ENCODE results near the gene ITPA. TPM values are rescaled to one million over a fixed set of nuclear protein-coding genes. Genes with fewer than 3 reads are reported as not detected.

ITPA gene
- total and polyA plus RNA-seq, 2 donors, result 17.0 to 40.8 TPM

DNA sequence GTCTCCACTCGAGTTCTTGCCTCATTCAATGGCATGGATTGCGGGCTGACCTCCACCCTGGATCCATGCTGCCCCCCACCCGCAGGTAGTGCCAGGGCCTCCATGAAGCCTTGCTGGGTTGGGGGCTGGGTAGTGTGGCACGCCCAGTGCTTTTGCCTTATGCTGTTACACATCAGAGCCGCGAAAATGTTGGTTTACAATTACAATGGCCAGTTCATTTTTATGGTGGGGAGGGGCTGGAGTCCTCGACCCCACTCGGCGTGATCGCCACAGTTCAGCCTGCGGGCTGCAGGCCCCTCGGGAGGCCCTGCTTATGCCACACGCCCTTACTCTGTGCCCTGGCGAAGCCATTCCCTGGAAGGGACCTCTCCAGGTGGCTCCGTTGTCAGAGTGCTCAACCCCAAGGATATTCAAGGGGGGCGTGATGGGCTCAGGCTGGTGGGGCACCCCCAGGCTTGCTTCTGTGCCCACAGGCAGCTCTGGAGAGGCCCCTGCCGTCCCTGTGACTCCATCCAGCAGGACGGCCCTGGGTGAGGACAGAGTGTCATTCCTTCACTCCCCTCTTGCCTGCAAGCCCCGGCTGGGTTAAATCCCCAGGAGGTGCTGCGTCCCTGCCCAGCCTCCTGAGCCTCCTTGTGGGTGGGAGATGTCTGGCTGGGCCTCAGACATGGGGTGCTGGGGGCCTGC lies 14.8 kb downstream of the ITPA start:
- DNase-seq (ENCODE audit: extremely low spot score), result no peak
- Histone ChIP-seq H3K36me3 (ENCODE audit: insufficient read depth) (no peaks in the 10 kb centered on the region), H3K4me1 (ENCODE audit: insufficient read depth) (no peaks in the 10 kb centered on the region), H3K4me3 (ENCODE audit: low read depth, low read length) (no peak overlapping the region), H3K27ac (ENCODE audit: low read depth) (no peak overlapping the region)
- WGBS, result 83% methylated on average over 20 of the region's 20 CpGs

DNA sequence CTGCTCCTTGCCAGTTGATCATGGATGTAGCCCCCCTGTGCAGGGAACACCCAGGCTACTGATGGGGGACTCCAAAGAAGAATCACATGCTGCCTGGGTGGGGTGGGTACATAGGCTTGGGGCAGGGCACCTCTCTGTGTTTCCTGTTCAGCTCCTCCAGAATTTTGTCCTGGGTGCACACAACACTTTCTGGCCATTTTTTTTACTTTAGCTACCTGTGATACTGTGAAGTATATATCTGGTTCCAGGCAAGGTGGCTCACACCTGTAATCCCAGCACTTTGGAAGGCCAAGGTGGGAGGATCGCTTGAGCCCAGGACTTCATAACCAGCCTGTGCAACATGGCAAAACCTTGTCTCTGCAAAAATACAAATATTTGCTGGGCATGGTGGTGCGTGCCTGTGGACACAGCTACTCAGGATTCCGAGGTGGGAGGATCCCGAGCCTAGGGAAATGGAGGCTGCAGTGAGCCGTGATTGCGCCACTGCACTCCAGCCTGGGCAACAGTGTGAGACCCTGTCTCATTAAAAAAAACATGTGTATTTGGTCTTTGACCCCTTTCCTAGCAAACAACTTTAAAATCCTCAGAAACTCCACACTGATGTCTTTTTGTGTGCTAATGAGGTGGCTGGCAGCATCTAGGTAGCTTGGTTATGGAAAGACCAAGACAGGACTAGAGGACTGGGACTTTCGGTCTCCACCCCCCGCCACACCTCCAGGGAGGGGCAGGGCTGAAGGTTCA lies 15.6 kb downstream of the ITPA start:
- 94% methylated on average over 8 of the region's 8 CpGs for WGBS
- no peaks in the 10 kb centered on the region for H3K36me3 ChIP-seq (ENCODE audit: insufficient read depth)
- DNase-seq (ENCODE audit: extremely low spot score), result no peak
- H3K27ac ChIP-seq (ENCODE audit: low read depth), result no peak overlapping the region
- H3K4me1 ChIP-seq (ENCODE audit: insufficient read depth), result no peaks in the 10 kb centered on the region
- H3K4me3 ChIP-seq (ENCODE audit: low read depth, low read length), result no peak overlapping the region

DNA sequence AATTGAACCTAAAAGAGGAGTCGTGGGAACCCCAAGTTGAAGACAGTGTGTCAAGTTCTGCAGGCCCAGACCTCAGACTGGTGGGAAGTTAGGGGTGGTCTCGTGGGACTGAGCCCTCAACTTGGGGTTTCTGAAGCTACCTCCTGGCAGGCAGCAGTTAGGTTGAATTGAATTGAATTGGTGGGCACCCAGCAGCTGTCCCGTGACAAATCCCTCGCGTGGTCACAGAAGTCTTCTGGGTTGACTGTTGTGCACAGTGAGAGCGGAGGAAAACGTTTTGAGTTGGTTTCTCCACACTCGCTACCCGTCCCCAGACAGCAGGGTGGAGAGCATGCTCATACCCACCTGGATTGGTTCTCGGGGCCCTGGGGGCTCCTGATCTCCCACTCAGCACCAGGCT lies 16.8 kb downstream of the ITPA start:
- H3K36me3 ChIP-seq (ENCODE audit: insufficient read depth), result no peaks in the 10 kb centered on the region
- no peak overlapping the region for H3K4me3 ChIP-seq (ENCODE audit: low read depth, low read length)
- WGBS, result 94% methylated on average over 10 of the region's 10 CpGs
- no peak for DNase-seq (ENCODE audit: extremely low spot score)
- no peaks in the 10 kb centered on the region for H3K4me1 ChIP-seq (ENCODE audit: insufficient read depth)
- no peak overlapping the region for H3K27ac ChIP-seq (ENCODE audit: low read depth)

DNA sequence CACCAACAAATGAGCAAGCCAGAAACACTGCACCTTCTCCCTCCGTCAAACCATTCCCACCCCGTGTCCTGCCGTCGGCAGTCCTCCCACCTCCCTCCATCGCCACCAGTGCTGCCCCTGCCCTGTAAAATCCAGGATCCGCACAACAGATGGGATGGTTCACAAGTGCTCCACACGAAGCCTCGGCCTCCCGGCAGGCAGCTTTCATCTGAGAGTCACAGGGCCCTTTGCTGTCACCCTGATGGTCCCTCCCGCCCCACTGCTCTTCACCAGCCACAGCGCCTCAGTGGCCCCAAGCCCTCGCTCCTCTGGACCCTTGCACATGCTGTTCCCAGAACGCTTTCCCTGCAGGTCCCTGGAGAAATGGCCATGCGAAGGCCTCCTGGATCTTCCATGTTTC lies 17.6 kb downstream of the ITPA start:
- Histone ChIP-seq H3K27ac (ENCODE audit: low read depth) (no peak overlapping the region), H3K4me3 (ENCODE audit: low read depth, low read length) (no peak overlapping the region), H3K4me1 (ENCODE audit: insufficient read depth) (no peaks in the 10 kb centered on the region), H3K36me3 (ENCODE audit: insufficient read depth) (no peaks in the 10 kb centered on the region)
- 91% methylated on average over 14 of the region's 14 CpGs for WGBS
- no peak for DNase-seq (ENCODE audit: extremely low spot score)

DNA sequence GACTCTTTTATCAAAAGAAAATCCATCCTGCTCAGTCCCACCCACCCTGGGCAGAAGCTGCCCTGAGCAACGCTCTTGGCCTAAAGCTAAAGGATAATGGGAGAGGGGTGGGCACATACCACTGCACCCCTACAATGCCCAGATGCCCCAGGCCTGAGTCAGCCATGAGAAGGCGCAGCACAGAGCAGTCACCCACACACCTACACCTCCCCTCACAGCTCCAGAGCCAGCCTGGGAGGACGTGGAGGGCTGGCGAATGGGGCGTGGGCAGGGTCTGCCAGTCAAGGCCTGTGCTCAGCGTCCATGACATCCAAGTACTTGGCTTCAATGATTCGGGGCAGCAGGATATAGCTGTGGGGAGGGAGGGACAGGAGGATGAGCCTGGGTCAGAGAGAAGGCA lies 18.2 kb downstream of the ITPA start:
- H3K27ac ChIP-seq (ENCODE audit: low read depth), result no peak overlapping the region
- H3K4me3 ChIP-seq (ENCODE audit: low read depth, low read length), result no peak overlapping the region
- H3K36me3 ChIP-seq (ENCODE audit: insufficient read depth), result no peaks in the 10 kb centered on the region
- no peak for DNase-seq (ENCODE audit: extremely low spot score)
- WGBS, result 72% methylated on average over 7 of the region's 7 CpGs
- no peaks in the 10 kb centered on the region for H3K4me1 ChIP-seq (ENCODE audit: insufficient read depth)

DNA sequence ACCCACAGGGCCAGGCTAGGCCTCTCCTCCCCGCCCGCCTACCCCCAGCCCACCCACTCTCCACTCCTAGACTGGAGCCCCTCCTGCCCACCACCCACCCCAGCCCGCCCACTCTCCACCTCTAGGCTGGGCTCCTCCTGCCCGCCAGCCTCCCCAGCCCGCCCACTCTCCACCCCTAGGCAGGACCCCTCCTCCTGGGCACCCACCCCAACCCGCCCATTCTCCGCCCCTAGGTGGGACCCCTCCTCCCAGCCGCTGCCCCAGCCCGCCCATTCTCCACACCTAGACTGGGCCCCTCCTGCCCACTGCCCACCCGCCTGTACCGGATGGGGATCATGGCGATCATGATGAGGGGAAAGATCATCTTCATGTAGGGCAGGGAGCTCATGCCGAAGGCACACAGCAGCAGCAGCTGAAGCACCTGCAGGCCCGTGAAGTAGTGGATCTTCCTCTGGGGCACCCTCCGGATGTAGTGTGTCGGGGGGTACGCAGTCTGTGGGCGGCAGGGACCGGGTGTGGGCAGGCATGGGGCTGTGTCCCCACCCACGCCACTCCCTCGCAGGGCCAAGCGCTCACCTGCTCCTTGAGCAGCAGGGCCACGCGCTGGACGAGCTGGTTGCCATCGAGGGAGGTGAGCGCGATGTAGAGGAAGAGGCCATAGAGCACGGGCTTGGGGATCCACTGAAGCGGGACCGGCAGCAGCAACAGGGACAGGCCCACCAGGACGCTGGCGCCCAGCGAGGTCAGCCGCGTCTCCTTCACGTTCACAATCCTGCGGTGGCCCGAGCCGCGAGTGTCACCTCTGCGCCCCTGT lies 18.8 kb downstream of the ITPA start:
- H3K4me3 ChIP-seq (ENCODE audit: low read depth, low read length), result no peak overlapping the region
- WGBS, result 83% methylated on average over 41 of the region's 42 CpGs
- DNase-seq (ENCODE audit: extremely low spot score), result no peak
- H3K27ac ChIP-seq (ENCODE audit: low read depth), result no peak overlapping the region
- H3K36me3 ChIP-seq (ENCODE audit: insufficient read depth), result no peaks in the 10 kb centered on the region
- H3K4me1 ChIP-seq (ENCODE audit: insufficient read depth), result no peaks in the 10 kb centered on the region

DNA sequence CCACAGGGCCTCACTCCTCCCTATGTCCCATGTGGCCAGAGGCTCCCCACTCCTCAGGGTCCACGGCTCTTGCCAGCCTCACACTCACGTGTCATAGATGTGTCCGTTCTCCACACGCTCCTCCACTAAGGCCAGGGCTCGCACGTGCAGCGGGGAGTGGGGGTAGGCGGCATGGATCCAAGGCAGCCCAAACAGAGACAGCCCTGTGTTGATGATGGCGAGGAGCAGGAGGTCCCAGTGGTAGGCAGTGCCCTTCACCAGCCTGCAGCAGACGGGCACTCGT lies 19.4 kb downstream of the ITPA start:
- no peak overlapping the region for H3K4me3 ChIP-seq (ENCODE audit: low read depth, low read length)
- DNase-seq (ENCODE audit: extremely low spot score), result no peak
- H3K36me3 ChIP-seq (ENCODE audit: insufficient read depth), result no peaks in the 10 kb centered on the region
- WGBS, result 81% methylated on average over 11 of the region's 11 CpGs
- no peak overlapping the region for H3K27ac ChIP-seq (ENCODE audit: low read depth)
- H3K4me1 ChIP-seq (ENCODE audit: insufficient read depth), result no peaks in the 10 kb centered on the region

DNA sequence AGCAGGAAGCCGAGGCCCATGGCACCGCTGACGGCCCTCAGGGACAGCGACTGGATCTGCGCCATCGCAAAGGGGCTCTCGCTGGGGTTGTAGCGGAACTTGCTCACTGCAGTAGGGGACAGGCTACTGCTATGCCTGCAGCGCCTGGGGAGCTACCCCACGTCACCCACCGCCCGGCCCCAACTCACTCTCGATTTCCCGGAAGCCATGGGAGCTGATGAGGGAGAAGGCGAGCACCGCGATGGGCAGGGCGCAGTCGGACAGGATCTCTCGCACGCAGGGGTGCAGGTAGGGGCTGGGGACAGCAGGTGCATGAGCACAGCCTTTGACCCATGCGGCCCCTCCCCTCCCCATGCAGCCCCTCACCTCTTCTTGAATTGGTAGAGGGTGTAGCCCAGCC lies 19.9 kb downstream of the ITPA start:
- Histone ChIP-seq H3K36me3 (ENCODE audit: insufficient read depth) (no peaks in the 10 kb centered on the region), H3K4me3 (ENCODE audit: low read depth, low read length) (no peak overlapping the region), H3K4me1 (ENCODE audit: insufficient read depth) (no peaks in the 10 kb centered on the region), H3K27ac (ENCODE audit: low read depth) (no peak overlapping the region)
- DNase-seq (ENCODE audit: extremely low spot score), result no peak
- WGBS, result 91% methylated on average over 22 of the region's 22 CpGs

DNA sequence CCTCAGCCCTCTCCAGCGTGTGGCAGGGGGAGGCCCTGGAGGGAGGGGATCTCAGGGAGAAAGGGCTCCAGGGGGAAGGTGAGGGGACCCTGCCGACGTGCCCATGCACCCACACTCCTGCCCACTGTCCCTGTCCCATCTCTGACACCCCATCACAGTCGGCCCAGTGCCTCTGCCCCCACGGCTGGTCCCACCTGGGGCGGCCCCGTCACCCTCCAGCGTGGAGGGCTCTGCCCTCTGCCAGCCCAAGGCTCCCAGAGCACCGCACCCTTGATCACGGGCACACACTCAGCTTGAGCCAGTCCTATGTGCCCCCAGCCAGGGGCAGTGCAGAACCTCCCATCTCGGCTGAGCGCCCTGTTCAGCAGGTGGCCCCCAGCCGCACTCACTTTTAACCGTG lies 20.5 kb downstream of the ITPA start:
- 90% methylated on average over 14 of the region's 14 CpGs for WGBS
- no peaks in the 10 kb centered on the region for H3K4me1 ChIP-seq (ENCODE audit: insufficient read depth)
- no peaks in the 10 kb centered on the region for H3K36me3 ChIP-seq (ENCODE audit: insufficient read depth)
- H3K27ac ChIP-seq (ENCODE audit: low read depth), result no peak overlapping the region
- no peak for DNase-seq (ENCODE audit: extremely low spot score)
- H3K4me3 ChIP-seq (ENCODE audit: low read depth, low read length), result no peak overlapping the region

DNA sequence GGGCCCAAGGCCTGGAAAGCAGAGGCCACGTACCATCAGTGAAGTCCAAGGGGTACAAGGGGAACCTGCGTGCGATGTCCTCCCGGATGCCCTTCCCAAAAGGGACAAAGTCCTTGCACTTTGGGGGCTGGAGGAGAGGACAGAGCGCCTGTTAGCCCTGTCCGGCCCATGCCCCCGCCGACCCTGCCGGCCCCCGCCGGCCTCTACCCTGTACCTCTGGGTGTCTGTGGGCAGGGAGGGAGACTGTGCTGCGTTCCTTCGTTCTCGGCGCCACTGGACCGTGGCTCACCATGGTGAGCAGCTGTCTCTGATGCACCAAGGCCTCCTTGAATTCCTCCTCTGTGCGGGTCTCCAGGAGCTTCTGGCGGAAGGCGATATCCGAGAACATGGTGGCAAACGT lies 21.8 kb downstream of the ITPA start:
- Histone ChIP-seq H3K4me1 (ENCODE audit: insufficient read depth) (no peaks in the 10 kb centered on the region), H3K4me3 (ENCODE audit: low read depth, low read length) (no peak overlapping the region), H3K36me3 (ENCODE audit: insufficient read depth) (no peaks in the 10 kb centered on the region), H3K27ac (ENCODE audit: low read depth) (no peak overlapping the region)
- 96% methylated on average over 21 of the region's 21 CpGs for WGBS
- no peak for DNase-seq (ENCODE audit: extremely low spot score)

DNA sequence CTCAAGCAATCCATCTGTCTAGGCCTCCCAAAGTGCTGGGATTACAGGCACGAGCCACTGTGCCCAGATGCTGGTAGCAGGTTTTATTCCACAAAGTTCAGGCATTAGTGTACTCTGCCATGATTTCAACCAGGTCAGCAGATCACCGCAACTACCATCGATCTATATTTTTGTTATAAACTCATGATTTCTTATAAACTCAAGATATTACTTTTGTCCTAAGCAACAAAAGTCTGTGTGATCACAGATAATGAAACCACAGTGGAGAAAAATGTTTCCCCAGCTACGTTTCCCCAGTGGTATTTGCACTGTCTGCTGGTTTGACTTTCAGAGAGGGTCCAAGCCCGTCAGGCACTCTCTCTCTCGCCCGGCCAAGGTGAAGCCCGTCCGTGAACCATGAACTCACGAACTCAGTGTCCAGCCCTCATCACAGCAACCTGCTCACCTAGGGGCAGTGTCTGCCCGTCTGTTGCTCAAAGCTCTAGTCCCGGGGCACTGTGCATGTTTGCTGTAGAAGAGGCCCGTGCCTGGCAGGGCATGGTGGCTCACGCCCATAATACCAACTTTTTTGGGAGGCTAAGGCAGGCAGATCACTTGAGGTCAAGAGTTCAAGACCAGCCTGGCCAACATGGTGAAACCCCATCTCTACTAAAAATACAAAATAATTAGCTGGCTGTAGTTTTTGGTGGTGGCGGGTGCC lies 22.7 kb downstream of the ITPA start:
- no peak overlapping the region for H3K27ac ChIP-seq (ENCODE audit: low read depth)
- no peaks in the 10 kb centered on the region for H3K4me1 ChIP-seq (ENCODE audit: insufficient read depth)
- H3K4me3 ChIP-seq (ENCODE audit: low read depth, low read length), result no peak overlapping the region
- H3K36me3 ChIP-seq (ENCODE audit: insufficient read depth), result no peaks in the 10 kb centered on the region
- no peak for DNase-seq (ENCODE audit: extremely low spot score)
- WGBS, result 88% methylated on average over 15 of the region's 15 CpGs

DNA sequence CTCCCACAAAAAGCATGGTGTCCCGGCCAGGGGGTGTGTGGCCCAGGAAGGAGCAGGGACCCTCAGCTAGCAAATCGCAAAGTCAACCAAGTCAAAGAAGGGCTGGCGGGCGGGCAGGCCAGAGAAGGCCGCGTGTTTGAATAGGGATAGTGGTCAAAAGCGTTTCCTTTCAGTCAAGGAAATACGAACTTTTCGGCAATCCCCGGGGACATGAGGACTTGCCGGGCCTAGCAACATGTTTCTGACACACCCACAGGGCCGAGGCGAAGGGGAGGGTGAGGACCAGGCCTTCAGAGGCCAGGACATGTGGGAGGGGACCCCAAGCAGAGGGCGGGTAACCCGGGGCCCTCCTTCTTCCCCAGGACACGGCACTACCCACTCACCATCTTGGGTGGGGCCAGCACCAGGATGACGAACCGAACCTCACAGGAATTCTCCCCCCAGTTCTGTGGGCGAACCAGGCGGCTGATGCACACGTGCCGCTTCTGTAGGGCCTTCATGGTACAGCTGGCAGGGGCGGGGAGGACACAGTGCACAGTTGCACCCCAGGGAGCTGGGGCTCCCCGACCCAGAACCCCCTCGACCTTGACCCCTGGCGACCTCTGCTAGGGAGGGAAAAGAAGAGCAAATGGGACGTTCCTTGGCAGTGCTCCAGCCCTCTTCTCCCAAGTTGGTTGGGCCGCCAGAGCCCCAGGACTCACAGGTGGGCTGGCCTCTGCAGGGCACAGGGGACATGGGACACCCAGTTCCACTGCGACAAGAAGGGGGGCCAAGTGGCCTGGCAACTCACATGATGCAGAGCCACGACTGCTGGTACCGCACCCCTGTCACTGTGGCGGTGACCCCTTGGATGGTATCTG lies 24.1 kb downstream of the ITPA start:
- WGBS, result 87% methylated on average over 32 of the region's 32 CpGs
- Histone ChIP-seq H3K27ac (ENCODE audit: low read depth) (no peak overlapping the region), H3K4me1 (ENCODE audit: insufficient read depth) (no peaks in the 10 kb centered on the region), H3K4me3 (ENCODE audit: low read depth, low read length) (no peak overlapping the region), H3K36me3 (ENCODE audit: insufficient read depth) (no peaks in the 10 kb centered on the region)
- no peak for DNase-seq (ENCODE audit: extremely low spot score)

DNA sequence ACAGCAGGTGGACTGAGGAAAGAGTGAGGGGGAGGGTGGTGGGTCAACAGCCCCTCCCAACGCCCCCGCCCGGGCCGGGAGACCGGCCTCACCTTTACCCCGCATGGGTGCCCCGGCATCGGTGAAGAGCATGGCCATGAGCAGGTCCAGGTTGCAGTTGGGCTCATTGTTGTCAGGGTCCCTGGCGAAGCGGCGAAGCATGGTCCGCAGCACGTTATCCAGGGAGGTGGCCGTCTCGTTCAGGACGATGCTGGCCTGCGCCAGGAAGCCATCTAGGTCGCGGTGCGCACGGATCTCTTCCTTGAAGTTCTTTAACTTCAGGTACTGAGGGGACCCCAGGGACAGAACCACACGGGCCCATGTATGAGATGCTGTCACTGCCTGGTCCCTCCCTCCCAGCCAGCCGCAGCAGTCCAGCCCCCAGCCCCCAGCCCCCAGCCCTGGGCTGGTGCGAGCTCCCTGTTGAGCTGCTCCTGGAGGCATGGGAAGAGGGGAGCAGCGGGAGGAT lies 24.7 kb downstream of the ITPA start:
- no peak overlapping the region for H3K27ac ChIP-seq (ENCODE audit: low read depth)
- no peaks in the 10 kb centered on the region for H3K4me1 ChIP-seq (ENCODE audit: insufficient read depth)
- DNase-seq (ENCODE audit: extremely low spot score), result no peak
- WGBS, result 90% methylated on average over 25 of the region's 25 CpGs
- no peaks in the 10 kb centered on the region for H3K36me3 ChIP-seq (ENCODE audit: insufficient read depth)
- H3K4me3 ChIP-seq (ENCODE audit: low read depth, low read length), result no peak overlapping the region

All from urinary bladder (tissue), 4 donors.